ENCODE data around the gene CTSD.

DNA sequence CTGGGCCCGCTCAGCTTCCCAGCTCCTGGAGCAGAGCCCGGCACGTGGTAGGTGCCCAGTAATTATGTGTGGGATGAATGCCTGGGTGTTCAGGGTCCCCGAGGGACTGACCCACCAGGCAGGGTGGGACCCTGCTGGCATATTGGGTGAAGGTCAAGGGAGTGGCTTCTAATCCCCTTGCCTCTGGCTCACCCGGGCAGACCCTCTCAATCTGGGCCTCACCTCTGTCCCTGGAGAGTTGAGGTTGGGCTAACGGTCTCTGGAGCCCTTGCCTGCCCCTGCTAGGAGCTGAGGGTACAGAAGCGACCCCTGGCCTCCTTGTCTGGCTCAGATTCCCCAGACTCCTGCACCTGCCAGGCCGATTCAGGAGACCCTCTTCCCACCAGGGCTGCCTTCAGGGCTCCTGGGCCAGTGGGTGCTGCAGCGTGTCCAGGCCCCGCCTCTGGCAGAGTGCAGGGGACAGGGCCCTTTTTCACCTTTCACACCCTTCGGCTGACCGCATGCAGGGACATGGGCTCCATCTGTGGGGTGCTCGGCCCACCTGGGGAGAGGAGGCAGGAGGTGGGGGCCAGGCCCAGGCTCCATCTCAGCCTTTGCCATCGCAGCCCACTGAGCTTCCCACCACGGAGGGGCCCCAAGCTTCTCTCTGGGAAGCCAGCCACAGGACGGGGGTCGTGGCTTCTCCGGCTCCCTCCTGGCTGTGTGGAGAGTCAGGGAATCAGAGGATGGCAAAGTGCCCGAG lies 3.8 kb upstream of the CTSD start:
- TF ChIP-seq POLR2A (IDR thresholded peaks at IDR 0.05) (no peak), CTCF (IDR thresholded peaks at IDR 0.05) (no peak), POLR2AphosphoS5 (IDR thresholded peaks at IDR 0.05) (no peak), EP300 (IDR thresholded peaks at IDR 0.05) (no peak)

Measured in stomach (tissue), 4 donors.